ENCODE measurements around the gene XYLT1.

DNA sequence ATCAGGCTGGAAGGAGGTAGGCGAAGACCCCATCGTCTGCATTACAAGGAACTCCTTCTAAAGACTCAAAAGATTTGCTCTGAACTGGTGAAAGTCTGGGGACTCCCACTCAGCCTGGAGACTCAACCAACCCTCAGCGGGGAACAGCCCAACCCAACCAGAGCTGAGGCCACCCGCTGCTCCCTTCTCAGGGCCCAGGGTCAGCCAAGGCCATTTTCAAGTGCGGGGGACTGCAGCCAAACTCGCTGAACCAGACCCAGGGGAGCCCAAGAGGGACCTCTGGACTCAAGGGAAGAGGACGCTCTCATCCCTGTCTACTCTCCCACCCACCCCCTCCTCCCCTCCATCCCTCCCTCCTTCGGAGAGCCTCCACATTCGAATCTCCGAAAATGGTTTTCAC lies 24.1 kb downstream of the XYLT1 start:
- TF ChIP-seq, protein P1, sequence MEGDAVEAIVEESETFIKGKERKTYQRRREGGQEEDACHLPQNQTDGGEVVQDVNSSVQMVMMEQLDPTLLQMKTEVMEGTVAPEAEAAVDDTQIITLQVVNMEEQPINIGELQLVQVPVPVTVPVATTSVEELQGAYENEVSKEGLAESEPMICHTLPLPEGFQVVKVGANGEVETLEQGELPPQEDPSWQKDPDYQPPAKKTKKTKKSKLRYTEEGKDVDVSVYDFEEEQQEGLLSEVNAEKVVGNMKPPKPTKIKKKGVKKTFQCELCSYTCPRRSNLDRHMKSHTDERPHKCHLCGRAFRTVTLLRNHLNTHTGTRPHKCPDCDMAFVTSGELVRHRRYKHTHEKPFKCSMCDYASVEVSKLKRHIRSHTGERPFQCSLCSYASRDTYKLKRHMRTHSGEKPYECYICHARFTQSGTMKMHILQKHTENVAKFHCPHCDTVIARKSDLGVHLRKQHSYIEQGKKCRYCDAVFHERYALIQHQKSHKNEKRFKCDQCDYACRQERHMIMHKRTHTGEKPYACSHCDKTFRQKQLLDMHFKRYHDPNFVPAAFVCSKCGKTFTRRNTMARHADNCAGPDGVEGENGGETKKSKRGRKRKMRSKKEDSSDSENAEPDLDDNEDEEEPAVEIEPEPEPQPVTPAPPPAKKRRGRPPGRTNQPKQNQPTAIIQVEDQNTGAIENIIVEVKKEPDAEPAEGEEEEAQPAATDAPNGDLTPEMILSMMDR (IDR thresholded peaks at IDR 0.05) = no peak
- no peak for TF ChIP-seq POLR2A (IDR thresholded peaks at IDR 0.05)

All from esophagus squamous epithelium (tissue), 4 donors.